ENCODE results near the gene ZFHX3.
A peak's percentile ranks its signal among the peaks of the same experiment; 100 is the strongest.

The ZFHX3 gene

GRCh38 chr16:73056448-73056847, 8.5 kb upstream of the ZFHX3 start:
- Histone ChIP-seq H3K9ac (ENCODE audit: low read depth in 1 of 2, low read length in 2 of 2) (peak overlapping the region; percentile 55 to 61), H3K4me1 (ENCODE audit: control insufficient read depth in 1 of 2, insufficient read depth in 2 of 2, low read length in 2 of 2) (peaks cover 34 to 41% of the 10 kb centered on the region in 2 donors), H3K4me3 (ENCODE audit: low read depth in 1 of 2, low read length in 2 of 2) (peak overlapping the region; percentile 38 to 64), H3K36me3 (ENCODE audit: control insufficient read depth in 1 of 2, insufficient read depth in 2 of 2, low read length in 2 of 2) (no peaks in the 10 kb centered on the region), H3K27me3 (ENCODE audit: control insufficient read depth in 1 of 2, insufficient read depth in 2 of 2, low read length in 2 of 2) (peaks cover 3 to 10% of the 10 kb centered on the region in 2 donors), H3K27ac (ENCODE audit: low read depth, low read length) (peak overlapping the region; percentile 71), H3K9me3 (ENCODE audit: control insufficient read depth in 1 of 2, low read length in 2 of 2) (no peaks in the 10 kb centered on the region)

- Histone ChIP-seq H3K4me3 (ENCODE audit: low read depth in 1 of 2, low read length in 2 of 2) (peak overlapping the region; percentile 38 to 64), H3K27me3 (ENCODE audit: control insufficient read depth in 1 of 2, insufficient read depth in 2 of 2, low read length in 2 of 2) (no peaks in the 10 kb centered on the region), H3K36me3 (ENCODE audit: control insufficient read depth in 1 of 2, insufficient read depth in 2 of 2, low read length in 2 of 2) (no peaks in the 10 kb centered on the region), H3K9ac (ENCODE audit: low read depth in 1 of 2, low read length in 2 of 2) (peak overlapping the region; percentile 5 to 61), H3K4me1 (ENCODE audit: control insufficient read depth in 1 of 2, insufficient read depth in 2 of 2, low read length in 2 of 2) (peaks cover 43 to 47% of the 10 kb centered on the region in 2 donors), H3K27ac (ENCODE audit: low read depth, low read length) (no peak overlapping the region), H3K9me3 (ENCODE audit: control insufficient read depth in 1 of 2, low read length in 2 of 2) (no peaks in the 10 kb centered on the region)
Observed at GRCh38 chr16:73054813-73055482, 7.0 kb upstream of the ZFHX3 start.

GRCh38 chr16:73054498-73054812, 6.5 kb upstream of the ZFHX3 start:
- H3K9me3 ChIP-seq (ENCODE audit: control insufficient read depth in 1 of 2, low read length in 2 of 2) = no peaks in the 10 kb centered on the region
- no peaks in the 10 kb centered on the region for H3K27me3 ChIP-seq (ENCODE audit: control insufficient read depth in 1 of 2, insufficient read depth in 2 of 2, low read length in 2 of 2)
- no peak overlapping the region for H3K4me3 ChIP-seq (ENCODE audit: low read depth in 1 of 2, low read length in 2 of 2)
- H3K9ac ChIP-seq (ENCODE audit: low read depth in 1 of 2, low read length in 2 of 2) = no peak overlapping the region
- no peaks in the 10 kb centered on the region for H3K36me3 ChIP-seq (ENCODE audit: control insufficient read depth in 1 of 2, insufficient read depth in 2 of 2, low read length in 2 of 2)
- no peak overlapping the region for H3K27ac ChIP-seq (ENCODE audit: low read depth, low read length)
- H3K4me1 ChIP-seq (ENCODE audit: control insufficient read depth in 1 of 2, insufficient read depth in 2 of 2, low read length in 2 of 2) = peaks cover 44% of the 10 kb centered on the region in 2 donors

GRCh38 chr16:73054125-73054484, 6.2 kb upstream of the ZFHX3 start:
- Histone ChIP-seq H3K27me3 (ENCODE audit: control insufficient read depth in 1 of 2, insufficient read depth in 2 of 2, low read length in 2 of 2) (no peaks in the 10 kb centered on the region), H3K4me1 (ENCODE audit: control insufficient read depth in 1 of 2, insufficient read depth in 2 of 2, low read length in 2 of 2) (peaks cover 42 to 44% of the 10 kb centered on the region in 2 donors), H3K9me3 (ENCODE audit: control insufficient read depth in 1 of 2, low read length in 2 of 2) (no peaks in the 10 kb centered on the region), H3K36me3 (ENCODE audit: control insufficient read depth in 1 of 2, insufficient read depth in 2 of 2, low read length in 2 of 2) (no peaks in the 10 kb centered on the region), H3K9ac (ENCODE audit: low read depth in 1 of 2, low read length in 2 of 2) (no peak overlapping the region), H3K4me3 (ENCODE audit: low read depth in 1 of 2, low read length in 2 of 2) (no peak overlapping the region), H3K27ac (ENCODE audit: low read depth, low read length) (peak overlapping the region; percentile 68)

GRCh38 chr16:73053364-73054124, 5.6 kb upstream of the ZFHX3 start:
- Histone ChIP-seq H3K9ac (ENCODE audit: low read depth in 1 of 2, low read length in 2 of 2) (no peak overlapping the region), H3K4me3 (ENCODE audit: low read depth in 1 of 2, low read length in 2 of 2) (no peak overlapping the region), H3K9me3 (ENCODE audit: control insufficient read depth in 1 of 2, low read length in 2 of 2) (no peaks in the 10 kb centered on the region), H3K4me1 (ENCODE audit: control insufficient read depth in 1 of 2, insufficient read depth in 2 of 2, low read length in 2 of 2) (peaks cover 47 to 48% of the 10 kb centered on the region in 2 donors), H3K36me3 (ENCODE audit: control insufficient read depth in 1 of 2, insufficient read depth in 2 of 2, low read length in 2 of 2) (no peaks in the 10 kb centered on the region), H3K27ac (ENCODE audit: low read depth, low read length) (peak overlapping the region; percentile 68), H3K27me3 (ENCODE audit: control insufficient read depth in 1 of 2, insufficient read depth in 2 of 2, low read length in 2 of 2) (no peaks in the 10 kb centered on the region)

DNA sequence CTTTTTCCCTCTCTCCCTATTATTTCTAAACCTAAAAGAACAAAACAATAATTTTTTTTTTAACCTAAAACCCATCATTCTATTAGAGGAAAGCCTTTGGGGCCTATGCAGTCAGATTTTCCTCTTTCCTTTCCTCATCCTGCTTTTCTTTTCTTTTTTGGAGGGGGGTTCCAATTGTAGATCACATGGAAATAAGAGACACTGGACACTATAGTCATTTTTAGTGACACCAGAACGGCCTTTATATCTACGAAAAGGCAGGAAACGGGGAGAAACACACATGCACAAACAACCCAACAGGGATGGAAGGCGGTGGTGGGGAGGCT, 5.1 kb upstream of the ZFHX3 start:
- no peaks in the 10 kb centered on the region for H3K27me3 ChIP-seq (ENCODE audit: control insufficient read depth in 1 of 2, insufficient read depth in 2 of 2, low read length in 2 of 2)
- no peaks in the 10 kb centered on the region for H3K9me3 ChIP-seq (ENCODE audit: control insufficient read depth in 1 of 2, low read length in 2 of 2)
- no peak overlapping the region for H3K9ac ChIP-seq (ENCODE audit: low read depth in 1 of 2, low read length in 2 of 2)
- no peaks in the 10 kb centered on the region for H3K36me3 ChIP-seq (ENCODE audit: control insufficient read depth in 1 of 2, insufficient read depth in 2 of 2, low read length in 2 of 2)
- no peak overlapping the region for H3K4me3 ChIP-seq (ENCODE audit: low read depth in 1 of 2, low read length in 2 of 2)
- H3K27ac ChIP-seq (ENCODE audit: low read depth, low read length) = peak overlapping the region; percentile 68
- peaks cover 49 to 50% of the 10 kb centered on the region in 2 donors for H3K4me1 ChIP-seq (ENCODE audit: control insufficient read depth in 1 of 2, insufficient read depth in 2 of 2, low read length in 2 of 2)

DNA sequence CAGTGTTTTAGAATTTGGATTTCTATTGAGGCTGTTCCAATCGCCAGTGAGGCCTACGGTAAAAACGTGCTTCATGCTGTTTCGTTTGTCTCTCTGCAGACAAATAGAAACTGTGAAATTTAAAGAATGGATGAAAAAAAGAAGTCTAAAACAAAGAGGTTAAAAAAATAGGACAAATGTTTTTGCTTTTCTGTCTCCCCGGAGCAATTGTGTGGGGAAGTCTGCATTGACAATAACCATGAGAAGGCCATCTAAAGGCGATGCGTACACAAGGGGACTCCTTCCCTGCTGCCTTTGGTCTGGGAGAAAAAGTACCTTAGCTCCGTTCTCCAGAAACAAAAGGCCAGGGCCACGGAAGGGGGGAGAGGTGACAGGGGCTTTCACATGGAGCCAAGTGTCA, 4.6 kb upstream of the ZFHX3 start:
- Histone ChIP-seq H3K27ac (ENCODE audit: low read depth, low read length) (no peak overlapping the region), H3K4me3 (ENCODE audit: low read depth in 1 of 2, low read length in 2 of 2) (no peak overlapping the region), H3K27me3 (ENCODE audit: control insufficient read depth in 1 of 2, insufficient read depth in 2 of 2, low read length in 2 of 2) (no peaks in the 10 kb centered on the region), H3K9me3 (ENCODE audit: control insufficient read depth in 1 of 2, low read length in 2 of 2) (no peaks in the 10 kb centered on the region), H3K36me3 (ENCODE audit: control insufficient read depth in 1 of 2, insufficient read depth in 2 of 2, low read length in 2 of 2) (no peaks in the 10 kb centered on the region), H3K9ac (ENCODE audit: low read depth in 1 of 2, low read length in 2 of 2) (no peak overlapping the region), H3K4me1 (ENCODE audit: control insufficient read depth in 1 of 2, insufficient read depth in 2 of 2, low read length in 2 of 2) (peaks cover 49 to 51% of the 10 kb centered on the region in 2 donors)

- no peaks in the 10 kb centered on the region for H3K9me3 ChIP-seq (ENCODE audit: control insufficient read depth in 1 of 2, low read length in 2 of 2)
- peaks cover 53 to 55% of the 10 kb centered on the region in 2 donors for H3K4me1 ChIP-seq (ENCODE audit: control insufficient read depth in 1 of 2, insufficient read depth in 2 of 2, low read length in 2 of 2)
- H3K9ac ChIP-seq (ENCODE audit: low read depth in 1 of 2, low read length in 2 of 2) = no peak overlapping the region
- no peak overlapping the region for H3K27ac ChIP-seq (ENCODE audit: low read depth, low read length)
- H3K36me3 ChIP-seq (ENCODE audit: control insufficient read depth in 1 of 2, insufficient read depth in 2 of 2, low read length in 2 of 2) = no peaks in the 10 kb centered on the region
- no peak overlapping the region for H3K4me3 ChIP-seq (ENCODE audit: low read depth in 1 of 2, low read length in 2 of 2)
- no peaks in the 10 kb centered on the region for H3K27me3 ChIP-seq (ENCODE audit: control insufficient read depth in 1 of 2, insufficient read depth in 2 of 2, low read length in 2 of 2)
Observed at GRCh38 chr16:73051961-73052360, 4.0 kb upstream of the ZFHX3 start.

- Histone ChIP-seq H3K27ac (ENCODE audit: low read depth, low read length) (no peak overlapping the region), H3K9ac (ENCODE audit: low read depth in 1 of 2, low read length in 2 of 2) (no peak overlapping the region), H3K9me3 (ENCODE audit: control insufficient read depth in 1 of 2, low read length in 2 of 2) (no peaks in the 10 kb centered on the region), H3K4me3 (ENCODE audit: low read depth in 1 of 2, low read length in 2 of 2) (no peak overlapping the region), H3K4me1 (ENCODE audit: control insufficient read depth in 1 of 2, insufficient read depth in 2 of 2, low read length in 2 of 2) (peaks cover 53 to 56% of the 10 kb centered on the region in 2 donors), H3K36me3 (ENCODE audit: control insufficient read depth in 1 of 2, insufficient read depth in 2 of 2, low read length in 2 of 2) (no peaks in the 10 kb centered on the region), H3K27me3 (ENCODE audit: control insufficient read depth in 1 of 2, insufficient read depth in 2 of 2, low read length in 2 of 2) (no peaks in the 10 kb centered on the region)
Observed at GRCh38 chr16:73051226-73051625, 3.3 kb upstream of the ZFHX3 start.

DNA sequence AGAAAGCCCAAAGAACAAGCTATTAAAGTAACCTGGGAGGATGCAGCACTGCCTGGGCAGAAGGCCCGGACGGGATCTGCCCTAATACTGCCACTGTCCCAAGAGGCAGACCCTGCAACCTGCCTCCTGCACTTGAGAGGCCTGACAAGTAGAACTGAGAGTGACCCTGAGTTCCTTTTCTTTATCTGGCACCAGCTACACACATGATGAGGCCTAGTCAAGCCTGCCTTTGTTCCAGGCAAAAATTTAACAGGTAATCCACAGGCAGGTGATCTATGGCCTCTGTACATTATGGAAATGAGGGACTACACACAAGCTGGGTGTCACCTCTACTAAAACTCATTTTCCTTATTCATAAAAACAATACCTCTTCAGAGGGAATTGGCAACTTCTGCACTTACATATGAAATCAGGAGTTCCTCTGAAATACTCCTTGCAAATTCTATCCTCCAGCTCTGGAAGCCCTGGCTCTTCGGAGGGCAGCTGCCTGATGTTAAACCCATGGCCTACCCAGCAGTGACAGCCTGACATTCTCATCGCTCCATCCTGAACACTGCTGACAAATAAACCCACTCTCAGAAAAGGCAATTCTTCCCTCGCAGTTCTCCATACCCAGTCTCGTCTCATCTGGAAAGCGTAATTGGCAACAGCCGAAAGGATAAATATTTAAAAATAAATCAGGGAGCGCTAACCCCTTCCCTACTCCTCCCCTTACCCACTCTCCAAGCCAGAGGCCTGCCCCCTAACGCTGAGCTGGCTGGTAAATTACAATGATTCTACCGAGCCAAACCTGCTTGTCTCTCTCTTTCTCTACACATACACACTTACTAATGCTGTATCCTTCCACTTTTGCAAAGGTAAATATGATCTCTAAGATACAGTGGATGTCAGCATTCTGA, 2.5 kb upstream of the ZFHX3 start:
- no peaks in the 10 kb centered on the region for H3K27me3 ChIP-seq (ENCODE audit: control insufficient read depth in 1 of 2, insufficient read depth in 2 of 2, low read length in 2 of 2)
- no peak overlapping the region for H3K27ac ChIP-seq (ENCODE audit: low read depth, low read length)
- no peaks in the 10 kb centered on the region for H3K9me3 ChIP-seq (ENCODE audit: control insufficient read depth in 1 of 2, low read length in 2 of 2)
- H3K4me1 ChIP-seq (ENCODE audit: control insufficient read depth in 1 of 2, insufficient read depth in 2 of 2, low read length in 2 of 2) = peaks cover 47 to 51% of the 10 kb centered on the region in 2 donors
- H3K4me3 ChIP-seq (ENCODE audit: low read depth in 1 of 2, low read length in 2 of 2) = no peak overlapping the region
- H3K9ac ChIP-seq (ENCODE audit: low read depth in 1 of 2, low read length in 2 of 2) = no peak overlapping the region
- H3K36me3 ChIP-seq (ENCODE audit: control insufficient read depth in 1 of 2, insufficient read depth in 2 of 2, low read length in 2 of 2) = no peaks in the 10 kb centered on the region

Data from duodenal mucosa (tissue), 2 donors.